ENCODE results near the gene SYT15B.
"Not testable (repeated sequence)": the region's sequence is repeated elsewhere in the genome, so short reads cannot be mapped to it uniquely, and the experiment has no call there.

- TF ChIP-seq CTCF (IDR thresholded peaks at IDR 0.05); EZH2 (IDR thresholded peaks at IDR 0.05; ENCODE audit: borderline replicate concordance, insufficient read depth, low read depth, low read length, poor library complexity, severe bottlenecking): not testable (repeated sequence)
Observed at GRCh38 chr10:47768085-47768484, 4.7 kb upstream of the SYT15B start.
